MCF 10A (cell line): Measurements from ENCODE around the gene ASCC1. TPM values are rescaled to one million over a fixed set of nuclear protein-coding genes. Genes with fewer than 3 reads are reported as not detected.

Source experiments
- BruUV-seq: library from RNA; stranded (reverse); fragments of 400-500 nt; replicated peaks from 2 replicates; lab custom pipeline; 2021; lab: Mats Ljungman, UMichigan
- CTCF ChIA-PET: fragments of 300-600 bp; sonication (Branson Sonifier 250); formaldehyde crosslinking; extraction: SDS; loops from one replicate; lab custom pipeline; 2021; ENCODE audit warnings: antibody characterized with exemption, inconsistent platforms; lab: Yijun Ruan, JAX
- POLR2A ChIA-PET: fragments of 300-600, 350-650 bp; sonication (Branson Sonifier 250); formaldehyde crosslinking; extraction: SDS; loops from one replicate; lab custom pipeline; 2020; ENCODE audit warnings: antibody characterized with exemption, inconsistent platforms; lab: Yijun Ruan, JAX
- DNase-seq: peaks from one replicate; pipeline ENCODE4 v3.0.0-alpha.2; 2018; ENCODE audit not compliant: unreplicated experiment
- H3K27ac Mint-ChIP-seq: one replicate; pipeline ENCODE4 v1.8.0; 2022; ENCODE audit warnings: mild to moderate bottlenecking, low read depth, mixed read lengths; ENCODE audit not compliant: unreplicated experiment
- H3K27me3 Mint-ChIP-seq: one replicate; pipeline ENCODE4 v1.8.0; 2022; ENCODE audit warnings: mixed read lengths; ENCODE audit not compliant: insufficient read depth, unreplicated experiment
- H3K36me3 Mint-ChIP-seq: one replicate; pipeline ENCODE4 v1.8.0; 2022; ENCODE audit warnings: mild to moderate bottlenecking, moderate library complexity, mixed read lengths; ENCODE audit not compliant: insufficient read depth, unreplicated experiment
- H3K4me1 Mint-ChIP-seq: one replicate; pipeline ENCODE4 v1.8.0; 2022; ENCODE audit warnings: mixed read lengths; ENCODE audit not compliant: insufficient read depth, unreplicated experiment
- H3K4me3 Mint-ChIP-seq: one replicate; pipeline ENCODE4 v1.8.0; 2022; ENCODE audit warnings: mild to moderate bottlenecking, moderate library complexity, mixed read lengths; ENCODE audit not compliant: unreplicated experiment
- H3K9me3 Mint-ChIP-seq: one replicate; pipeline ENCODE4 v1.8.0; 2022; ENCODE audit warnings: mixed read lengths; ENCODE audit not compliant: unreplicated experiment
- CTCF ChIP-seq: fragments of 200-600 bp; IDR thresholded peaks from one replicate; pipeline ENCODE4 v1.8.0; 2022; ENCODE audit warnings: antibody characterized with exemption, mild to moderate bottlenecking; ENCODE audit not compliant: unreplicated experiment
- intact Hi-C: fragments of 100-400 bp; cut with micrococcal nuclease; formaldehyde crosslinking; loops from 2 replicates; pipeline ENCODE4 v1.14.1; 2022
- total RNA-seq: library from RNA; stranded (reverse); gene quantifications from 2 replicates; pipeline ENCODE4 v1.2.3, GENCODE V29; 2022

Gene ASCC1
- total RNA-seq, 1 experiment from 2014 or later, result 26.3 TPM

- no peak overlapping the region for H3K27ac Mint-ChIP-seq
- ChIA-PET CTCF (no interaction called here), POLR2A (interaction anchor here (0.7 to 1.2 kb wide), 3 partner anchors 30 to 113 kb away, joined by 3 read pairs; no protein-coding TSS in a partner anchor)
- H3K9me3 Mint-ChIP-seq, result no peaks in the 10 kb centered on the region
- H3K27me3 Mint-ChIP-seq, result no peaks in the 10 kb centered on the region
- DNase-seq, result no peak
- intact Hi-C loops, result no loop called here
- H3K36me3 Mint-ChIP-seq, result peaks cover 79% of the 10 kb centered on the region
- no peaks in the 10 kb centered on the region for H3K4me1 Mint-ChIP-seq
- no TSS peak for BruUV-seq
- no peak for TF ChIP-seq CTCF
- no peak overlapping the region for H3K4me3 Mint-ChIP-seq
These were observed 9.4 kb downstream of the ASCC1 start for GRCh38 chr10:72206511-72207229.

- DNase-seq, result no peak
- intact Hi-C loops, result no loop called here
- ChIA-PET CTCF (no interaction called here), POLR2A (no interaction called here)
- H3K27ac Mint-ChIP-seq, result no peak overlapping the region
- TF ChIP-seq CTCF, result no peak
- no peak overlapping the region for H3K4me3 Mint-ChIP-seq
- H3K9me3 Mint-ChIP-seq, result no peaks in the 10 kb centered on the region
- no TSS peak for BruUV-seq
- H3K4me1 Mint-ChIP-seq, result no peaks in the 10 kb centered on the region
- no peaks in the 10 kb centered on the region for H3K27me3 Mint-ChIP-seq
- peaks cover 81% of the 10 kb centered on the region for H3K36me3 Mint-ChIP-seq
These were observed 11.4 kb downstream of the ASCC1 start for GRCh38 chr10:72204724-72205123.

- Mint-ChIP-seq H3K9me3 (no peaks in the 10 kb centered on the region), H3K4me1 (no peaks in the 10 kb centered on the region), H3K27ac (no peak overlapping the region), H3K27me3 (no peaks in the 10 kb centered on the region), H3K4me3 (no peak overlapping the region), H3K36me3 (peaks cover 77% of the 10 kb centered on the region)
- POLR2A ChIA-PET, result no interaction called here
- CTCF ChIA-PET, result no interaction called here
- DNase-seq, result no peak
- no peak for TF ChIP-seq CTCF
- BruUV-seq, result no TSS peak
- intact Hi-C loops, result no loop called here
These were observed 11.8 kb downstream of the ASCC1 start for GRCh38 chr10:72204296-72204695.

GRCh38 chr10:72201293-72201692 is 14.8 kb downstream of the ASCC1 start:
- DNase-seq, result no peak
- H3K4me3 Mint-ChIP-seq, result no peak overlapping the region
- TF ChIP-seq CTCF, result no peak
- peaks cover 57% of the 10 kb centered on the region for H3K36me3 Mint-ChIP-seq
- no peaks in the 10 kb centered on the region for H3K27me3 Mint-ChIP-seq
- intact Hi-C loops, result no loop called here
- no peaks in the 10 kb centered on the region for H3K4me1 Mint-ChIP-seq
- no peaks in the 10 kb centered on the region for H3K9me3 Mint-ChIP-seq
- H3K27ac Mint-ChIP-seq, result no peak overlapping the region
- CTCF ChIA-PET, result no interaction called here
- BruUV-seq, result no TSS peak
- POLR2A ChIA-PET, result interaction anchor here (0.6 to 1.2 kb wide), 5 partner anchors 8 to 72 kb away, joined by 3 to 8 read pairs (median 3); partner anchors contain the start of gene DDIT4
